NCI-H1092 (cell line): ENCODE results near the gene MGLL.

ENCODE experiments used
- DNase-seq: peaks from one replicate; lab custom pipeline; 2025; lab: John Stamatoyannopoulos, UW

Gene MGLL

DNA sequence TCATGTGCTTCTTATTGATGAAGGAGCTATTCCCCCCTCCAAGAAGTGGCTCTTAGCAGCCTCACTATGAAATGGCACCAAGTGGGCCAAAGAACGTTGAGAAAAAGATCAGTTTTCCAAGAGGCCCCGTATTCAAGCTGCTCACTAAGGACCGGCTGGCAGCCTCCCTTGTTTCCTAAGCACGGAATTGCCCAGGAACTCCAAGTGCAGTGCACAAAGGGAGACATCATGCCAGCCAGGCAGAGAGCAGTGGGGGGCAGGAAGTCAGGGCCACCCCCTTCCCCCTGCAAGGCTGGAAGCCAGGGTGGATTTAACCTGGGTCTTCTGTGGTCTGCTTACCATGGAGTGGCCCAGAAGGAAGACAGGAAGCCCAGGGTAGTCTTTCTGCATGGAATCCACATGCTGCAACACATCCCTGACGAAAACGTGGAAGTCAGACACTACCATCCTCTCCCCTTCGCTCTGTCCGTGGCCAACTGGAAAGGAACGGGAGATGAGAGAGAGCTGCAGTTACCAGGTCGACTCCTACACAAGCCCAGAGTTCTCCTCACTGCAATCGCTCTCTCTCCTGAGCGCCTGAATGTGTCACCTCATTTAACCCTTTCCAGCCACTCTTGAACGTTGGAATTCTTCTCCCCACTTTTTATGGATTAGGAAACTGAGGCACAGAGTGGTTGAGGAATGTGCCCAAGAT is 100.1 kb downstream of the MGLL start:
- peak; percentile 57 for DNase-seq

DNA sequence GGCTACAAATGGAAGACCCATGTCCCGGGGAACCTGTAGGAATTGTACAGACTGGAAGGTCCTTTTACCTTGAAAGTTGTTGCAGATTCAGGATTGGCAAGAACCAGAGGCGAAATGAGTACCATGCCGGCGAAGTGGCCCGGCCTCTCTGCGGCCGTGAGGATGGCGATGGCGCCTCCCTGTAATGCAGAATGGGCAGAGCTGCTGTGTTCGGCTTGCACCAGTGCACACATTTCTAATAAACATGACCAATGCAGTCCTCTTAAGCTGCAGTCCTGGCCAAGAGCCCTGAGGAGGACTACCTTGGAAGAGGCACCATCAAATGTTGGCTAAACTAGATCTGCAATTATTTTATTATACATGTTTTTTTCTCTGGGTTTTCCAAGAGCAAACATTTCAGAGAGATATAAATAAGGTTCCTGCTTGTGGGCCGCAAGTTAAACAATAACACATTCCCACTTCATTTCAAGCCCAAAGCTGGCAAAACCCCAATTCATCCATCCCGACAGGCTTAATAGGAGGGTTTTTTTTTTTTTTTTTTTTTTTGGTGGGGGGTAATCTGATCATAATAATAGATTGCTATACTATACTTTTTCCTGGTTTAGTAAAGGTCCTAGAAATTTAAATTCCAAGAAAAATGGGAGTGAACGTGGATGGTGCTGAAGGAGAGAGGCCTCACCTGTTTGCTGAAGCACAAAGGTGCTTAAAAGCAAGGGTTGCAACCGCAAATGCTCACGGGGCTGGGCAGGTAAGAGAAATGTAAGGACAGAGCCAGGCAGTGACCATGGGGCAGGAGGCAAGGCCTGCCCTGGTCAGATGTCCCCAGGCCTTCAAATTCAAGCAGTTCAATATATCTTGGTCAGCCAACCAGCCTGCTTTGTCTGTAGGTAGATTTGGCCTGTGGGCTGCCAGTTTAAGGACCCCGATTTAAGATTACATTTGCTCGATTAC is 101.1 kb downstream of the MGLL start:
- DNase-seq = peak; percentile 60

DNA sequence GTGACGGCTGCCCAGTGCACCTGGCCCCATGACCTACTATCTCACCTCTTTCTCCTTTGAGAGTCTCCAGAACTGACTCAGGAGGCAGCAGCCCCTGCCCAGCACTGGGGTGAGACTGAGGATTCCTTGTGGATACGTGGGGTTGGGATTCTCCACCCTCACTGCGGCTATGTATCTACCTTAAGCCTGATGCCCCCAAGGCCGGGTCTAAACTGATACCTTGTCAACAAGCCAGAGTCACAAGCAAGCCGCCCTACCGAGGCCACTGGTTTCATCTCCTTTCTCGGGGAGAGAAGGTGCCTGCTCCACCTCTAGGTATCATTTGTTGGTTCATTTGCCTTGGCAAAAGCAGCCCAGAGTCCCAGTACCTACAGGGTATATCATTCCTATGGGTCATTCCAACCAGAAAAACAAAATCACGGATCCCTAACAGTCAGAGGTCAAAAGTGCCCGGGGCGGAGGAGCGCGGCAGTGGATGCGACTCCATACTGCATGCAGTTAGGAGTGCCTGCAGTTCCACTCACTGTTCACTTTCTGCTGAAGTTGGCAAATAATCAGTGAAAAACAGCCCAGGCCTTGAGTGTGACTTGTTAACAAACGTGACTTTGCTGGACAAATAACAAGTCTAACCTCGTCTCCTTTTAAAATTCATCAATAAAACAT is 102.0 kb downstream of the MGLL start:
- DNase-seq = no peak

DNA sequence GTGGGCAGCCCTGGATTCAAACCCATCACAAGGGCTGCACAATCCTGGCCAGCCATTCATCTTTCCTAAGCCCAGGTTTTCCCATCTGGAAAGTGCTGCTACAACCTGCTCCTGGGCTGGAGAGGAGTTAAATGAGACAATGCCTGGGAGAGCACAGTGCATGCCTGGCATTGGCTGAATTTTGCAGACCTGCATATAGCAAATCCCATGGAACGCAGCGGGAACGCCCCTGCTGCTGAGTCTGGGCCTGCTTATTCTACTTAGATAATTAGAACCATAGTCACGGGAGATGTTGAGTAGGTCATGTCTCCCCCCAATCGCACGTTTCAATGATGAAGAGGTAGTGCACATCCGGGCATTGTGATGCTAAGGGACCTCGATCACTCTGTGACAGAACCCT is 102.9 kb downstream of the MGLL start:
- no peak for DNase-seq

DNA sequence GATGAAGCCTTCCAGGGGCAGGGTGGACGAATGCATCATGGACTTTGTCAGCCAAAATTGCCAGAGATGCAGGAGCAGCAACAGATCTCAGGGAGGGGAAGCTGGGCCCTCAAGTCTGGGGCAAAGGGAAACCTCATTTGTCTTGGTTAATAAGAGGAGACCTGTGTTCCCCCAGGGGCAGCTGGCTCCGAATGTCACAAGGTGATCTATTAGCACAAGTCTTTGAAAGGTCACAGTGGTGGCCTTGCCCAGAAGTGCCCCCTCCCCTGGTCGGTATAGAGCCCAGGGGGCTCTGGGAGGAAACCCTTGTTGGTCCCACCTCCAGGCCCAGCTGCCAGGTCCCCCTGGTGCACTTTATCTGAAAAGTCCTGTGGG is 103.4 kb downstream of the MGLL start:
- DNase-seq = no peak

DNA sequence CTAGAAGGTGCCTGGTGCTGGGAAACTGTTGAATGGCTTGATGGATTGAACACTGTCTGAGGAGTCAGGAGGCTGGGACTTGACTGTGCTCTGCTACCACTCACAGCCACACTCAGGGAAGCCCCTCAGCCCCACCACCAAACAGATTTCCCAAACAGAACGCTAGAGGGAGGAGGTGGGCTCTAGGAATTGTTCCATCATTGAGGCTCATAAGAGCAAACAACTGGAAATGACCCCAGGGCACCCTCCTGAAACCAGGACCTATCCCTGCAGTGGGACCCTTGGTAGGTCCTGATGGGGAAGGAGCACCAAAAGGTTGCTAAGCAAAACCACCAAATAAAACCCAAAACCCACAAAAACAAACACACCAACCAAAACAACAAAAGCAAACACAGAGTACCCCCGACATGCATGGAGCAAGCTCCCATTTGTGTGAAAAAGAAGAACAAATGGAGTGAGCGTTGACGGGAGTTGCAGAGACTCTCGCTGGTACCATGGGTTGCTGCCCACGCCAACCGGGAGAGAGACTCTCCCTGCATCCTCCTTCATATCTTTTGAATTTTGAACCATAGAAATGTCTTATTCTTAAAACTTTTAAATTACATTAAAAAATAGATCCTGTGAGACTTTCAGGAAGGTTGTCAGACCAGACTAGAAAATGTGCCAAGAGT is 103.9 kb downstream of the MGLL start:
- DNase-seq = no peak

DNA sequence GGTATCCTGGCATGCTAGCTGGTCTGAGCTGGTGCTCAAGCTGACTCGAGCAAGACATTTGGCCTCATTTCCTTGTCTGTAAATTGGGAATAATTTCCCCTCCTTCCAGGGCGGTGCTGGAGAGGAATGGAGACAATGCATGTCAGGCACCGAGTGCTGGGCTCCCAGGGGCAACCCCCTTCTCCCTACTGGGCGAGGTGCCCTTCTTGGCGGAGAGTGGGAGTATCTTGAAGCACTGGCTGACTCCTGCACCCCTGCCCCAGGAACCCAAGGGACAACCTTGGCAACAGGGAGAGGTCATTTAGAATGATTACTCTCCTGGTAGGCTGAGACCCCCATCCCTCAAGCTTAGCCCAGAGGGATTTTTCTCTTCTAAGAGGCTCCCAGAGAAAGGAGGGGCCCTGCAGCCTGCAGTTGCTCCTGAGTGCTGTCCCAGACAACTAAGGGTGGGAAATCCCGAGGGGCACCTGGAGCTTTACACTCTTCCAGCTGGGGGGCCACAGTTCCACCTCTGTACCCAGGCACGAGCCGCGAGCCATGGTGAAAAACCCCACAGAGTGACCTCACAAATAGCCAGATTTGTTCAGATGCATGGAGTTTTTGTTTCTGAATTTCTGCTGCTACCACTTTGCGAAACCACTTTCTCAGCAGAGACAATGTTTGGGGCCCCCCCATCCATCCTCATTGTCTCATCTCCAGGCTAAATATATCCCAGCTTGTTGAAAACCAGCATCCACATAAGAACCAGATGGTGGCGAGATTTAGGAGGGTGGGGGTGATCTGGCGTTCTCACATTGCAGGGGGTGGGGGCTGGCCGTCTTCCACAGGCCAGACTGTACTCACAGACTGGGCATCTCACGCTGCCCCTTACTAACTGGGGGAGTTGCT is 104.7 kb downstream of the MGLL start:
- no peak for DNase-seq

DNA sequence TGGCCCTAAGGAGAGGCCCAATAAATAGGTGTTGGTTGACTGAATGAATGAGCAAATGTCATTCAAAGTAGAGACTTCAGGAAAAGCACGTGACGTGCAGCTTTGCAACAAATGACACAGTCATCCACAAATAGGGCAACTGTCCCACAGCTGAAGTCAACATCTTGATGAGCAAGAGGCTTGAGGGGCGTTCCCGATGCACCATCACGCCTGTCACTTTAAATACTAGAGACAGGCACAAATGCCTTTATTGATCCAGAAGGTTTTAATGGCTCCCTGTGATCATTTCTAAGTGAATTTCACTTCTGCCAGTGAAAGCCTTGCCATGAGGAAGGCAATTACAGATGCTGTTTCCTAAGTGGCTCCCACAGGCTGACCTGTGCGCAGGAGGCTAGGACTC is 105.9 kb downstream of the MGLL start:
- no peak for DNase-seq

DNA sequence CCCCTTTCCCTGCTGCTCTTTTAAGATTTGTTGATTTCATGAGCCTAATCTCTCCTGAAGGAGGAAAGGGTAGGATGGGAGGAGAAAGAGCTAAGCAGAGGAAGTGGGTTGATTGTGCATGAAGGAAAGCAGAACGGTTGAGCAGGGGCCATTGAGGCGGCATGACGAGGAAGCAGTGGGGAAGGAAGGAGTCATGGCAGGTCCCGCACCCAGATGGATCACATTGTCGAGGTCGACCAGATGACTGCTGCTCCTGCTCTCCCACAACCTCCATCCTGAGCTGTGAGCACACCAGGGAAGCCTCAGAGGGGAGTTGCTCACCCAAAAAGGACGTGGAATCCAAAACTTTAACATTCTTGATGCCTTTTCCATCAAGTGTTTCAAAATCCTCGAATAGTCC is 106.8 kb downstream of the MGLL start:
- DNase-seq = no peak

DNA sequence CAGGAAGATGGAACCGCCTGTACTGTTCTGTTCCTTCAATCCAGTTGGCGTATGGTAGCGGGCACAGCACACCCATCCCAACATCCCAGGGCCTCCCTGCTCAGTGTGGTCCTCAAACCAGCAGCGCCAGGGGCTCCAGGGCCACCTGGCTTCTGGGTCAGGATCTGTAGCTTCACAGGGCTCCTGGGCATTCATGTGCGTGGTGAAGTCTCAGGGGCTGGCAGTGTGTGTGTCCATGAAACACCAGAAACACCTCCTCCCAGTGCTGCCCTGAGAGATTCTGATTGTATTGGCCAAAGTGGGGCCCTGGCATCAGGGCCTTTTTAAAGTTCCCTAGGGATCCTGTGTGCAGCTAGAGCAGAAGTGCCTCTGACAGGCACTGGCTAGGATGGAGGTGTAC is 107.4 kb downstream of the MGLL start:
- no peak for DNase-seq

DNA sequence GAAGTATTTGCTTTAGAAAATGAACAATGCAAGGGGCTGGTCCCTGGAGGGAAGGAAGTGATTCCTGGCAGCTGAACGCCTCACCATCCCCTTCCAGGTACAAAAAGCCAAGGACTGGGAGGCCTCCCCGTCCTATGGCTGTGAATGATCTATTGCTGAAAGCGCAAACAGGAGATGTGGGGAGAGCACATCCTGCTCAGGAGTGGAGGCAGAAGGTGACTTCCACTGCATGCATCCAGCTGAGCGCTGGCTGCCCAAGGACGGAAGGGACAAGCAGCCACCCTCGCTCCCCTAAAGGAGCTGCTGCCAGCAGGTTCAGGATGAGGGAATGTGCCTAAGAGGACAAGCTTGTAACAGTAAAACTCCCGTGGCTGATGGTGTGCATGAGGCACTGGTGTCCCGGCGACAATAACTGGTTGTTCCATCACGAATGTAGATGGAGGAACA is 108.2 kb downstream of the MGLL start:
- peak; percentile 46 for DNase-seq

DNA sequence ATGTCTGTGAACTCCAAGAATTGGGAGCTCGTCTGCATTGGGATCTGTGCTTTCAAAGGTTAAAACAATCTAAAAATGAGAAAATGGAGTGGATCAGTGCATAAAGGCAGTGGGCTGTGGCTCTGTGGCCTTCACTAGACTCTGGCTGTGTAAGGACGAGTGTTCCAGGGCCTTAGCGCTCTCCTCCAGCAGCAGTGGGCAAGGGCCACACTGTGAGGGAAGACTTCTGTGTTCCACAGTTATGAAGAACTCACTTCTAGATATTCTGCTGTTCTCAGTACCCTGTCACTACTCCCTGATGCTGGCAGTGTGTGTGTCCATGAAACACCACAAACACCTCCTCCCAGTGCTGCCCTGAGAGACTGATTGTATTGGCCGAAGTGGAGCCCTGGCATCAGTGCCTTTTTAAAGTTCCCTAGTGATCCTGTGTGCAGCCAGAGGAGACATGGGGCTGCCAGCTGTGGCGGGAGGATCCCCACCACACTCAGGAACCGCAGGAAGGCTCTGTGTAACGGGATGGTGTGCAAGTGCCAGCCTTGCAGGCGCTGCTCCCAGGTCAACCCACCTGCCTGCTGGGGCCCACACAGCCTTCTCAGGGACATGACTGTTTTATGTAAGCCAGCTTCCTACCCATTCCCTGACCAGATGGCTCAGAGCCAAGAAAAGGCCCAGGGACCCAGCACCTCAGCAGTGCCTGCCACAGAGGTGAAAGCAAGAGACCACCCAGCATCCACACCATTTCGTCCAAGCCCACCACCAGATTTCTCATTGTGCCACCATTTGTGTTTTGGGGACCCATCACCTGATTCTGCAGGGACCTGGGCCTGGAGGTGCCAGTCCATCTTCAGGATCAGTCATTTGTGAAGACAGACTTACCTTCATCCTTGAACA is 109.2 kb downstream of the MGLL start:
- peak; percentile 49 for DNase-seq

DNA sequence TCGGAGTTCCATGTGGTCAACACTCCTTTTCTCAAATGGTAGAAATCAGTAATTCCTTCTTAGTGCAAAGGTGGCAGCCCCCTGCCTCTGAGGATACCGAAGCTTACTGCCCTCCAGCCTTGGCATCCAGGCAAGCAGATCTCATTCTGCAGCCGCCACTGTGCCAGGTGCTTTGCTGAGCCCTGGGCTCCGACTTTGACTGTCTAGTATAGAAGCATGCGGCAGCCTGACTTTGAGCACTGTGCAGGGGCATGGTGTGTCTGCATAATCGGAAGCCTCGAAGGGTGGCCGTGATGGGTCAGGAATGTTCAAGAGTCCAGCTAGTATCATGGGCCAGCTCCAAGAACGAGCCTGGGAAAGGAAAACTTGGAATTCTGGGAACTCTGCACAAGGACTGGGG is 109.9 kb downstream of the MGLL start:
- DNase-seq = no peak

DNA sequence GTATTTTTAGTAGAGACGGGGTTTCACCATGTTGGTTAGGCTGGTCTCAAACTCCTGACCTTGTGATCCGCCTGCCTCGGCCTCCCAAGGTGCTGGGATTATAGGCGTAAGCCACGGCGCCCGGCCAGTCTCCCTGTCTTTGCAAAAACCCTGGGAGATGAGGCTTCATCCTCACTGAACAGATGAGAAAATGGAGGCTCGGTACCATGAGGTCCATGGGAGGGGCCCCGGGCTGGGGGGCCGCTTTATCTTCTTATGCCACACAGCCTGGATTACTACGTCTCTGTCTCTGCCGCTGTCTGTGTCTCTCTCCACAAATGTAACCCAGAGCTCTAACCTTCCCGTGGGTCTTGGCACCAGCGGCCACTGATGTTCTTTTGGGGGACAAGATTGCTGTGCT is 110.4 kb downstream of the MGLL start:
- DNase-seq = no peak

DNA sequence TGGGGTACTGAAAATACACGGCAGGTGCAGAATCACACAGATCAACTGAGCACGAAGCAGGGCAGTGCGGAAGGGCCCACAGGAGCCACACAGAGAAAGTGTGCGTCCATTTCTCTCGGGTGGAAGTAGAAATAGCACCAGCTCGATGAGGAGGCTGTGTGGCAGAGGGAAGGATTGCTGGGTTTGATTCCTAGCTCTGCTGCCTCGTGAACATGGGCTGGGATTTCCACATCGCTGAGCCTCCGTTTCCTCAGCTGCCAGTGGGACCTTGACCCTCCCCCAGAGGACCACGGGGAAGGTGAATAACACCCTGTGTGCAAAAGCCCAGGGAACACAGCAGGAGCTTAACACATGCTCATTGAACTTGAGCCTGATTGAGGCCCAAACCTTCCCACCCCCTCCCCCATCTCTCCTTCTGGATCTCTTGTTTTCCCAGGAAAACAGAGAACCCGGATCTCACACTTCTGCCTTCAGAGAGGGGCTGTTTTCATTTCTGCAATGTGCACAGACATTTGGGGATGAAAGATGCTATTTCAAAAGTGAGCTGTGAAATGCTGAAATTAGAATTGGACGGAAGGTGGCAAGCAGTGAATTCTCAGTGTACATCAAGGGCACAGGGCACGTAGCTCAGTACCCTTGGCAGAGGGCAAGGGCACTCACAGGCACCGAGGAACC is 111.2 kb downstream of the MGLL start:
- no peak for DNase-seq

DNA sequence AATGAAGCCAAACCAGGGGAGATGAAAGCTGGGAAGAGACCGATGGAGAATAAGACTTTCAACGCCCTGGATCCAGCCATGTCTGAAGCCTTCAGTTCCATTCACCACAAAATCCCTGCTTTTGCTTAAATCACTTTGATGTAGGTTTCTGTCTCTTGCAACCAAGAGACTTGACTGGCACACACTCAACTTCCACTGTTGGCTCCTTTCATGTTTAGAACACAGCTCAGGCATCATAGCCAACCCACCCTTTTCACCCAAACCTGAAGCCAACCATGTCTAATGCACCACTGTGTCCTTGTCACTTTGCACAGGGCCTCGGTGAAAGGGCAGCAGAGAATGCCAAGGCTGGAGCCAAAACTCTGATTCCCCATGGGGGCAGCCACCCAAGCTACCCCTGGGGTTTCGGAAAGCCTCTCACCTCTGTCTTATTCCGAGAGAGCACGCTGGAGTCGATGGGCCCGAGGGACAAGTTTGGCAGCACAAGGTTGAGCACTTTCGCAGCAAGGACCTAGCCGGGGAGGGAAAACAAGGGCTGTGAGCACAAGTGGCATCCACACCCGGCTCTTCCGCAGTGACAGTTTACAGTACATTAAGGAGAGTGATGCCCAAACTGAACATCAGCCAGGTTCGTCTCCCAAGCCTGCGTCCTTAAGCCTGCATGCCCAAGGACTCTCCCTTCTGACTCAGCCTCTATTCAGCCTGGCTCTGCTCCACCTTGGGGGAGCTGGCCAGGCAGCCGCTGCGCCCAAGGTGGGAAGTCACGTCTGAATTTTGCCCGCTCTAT is 112.0 kb downstream of the MGLL start:
- DNase-seq = no peak

DNA sequence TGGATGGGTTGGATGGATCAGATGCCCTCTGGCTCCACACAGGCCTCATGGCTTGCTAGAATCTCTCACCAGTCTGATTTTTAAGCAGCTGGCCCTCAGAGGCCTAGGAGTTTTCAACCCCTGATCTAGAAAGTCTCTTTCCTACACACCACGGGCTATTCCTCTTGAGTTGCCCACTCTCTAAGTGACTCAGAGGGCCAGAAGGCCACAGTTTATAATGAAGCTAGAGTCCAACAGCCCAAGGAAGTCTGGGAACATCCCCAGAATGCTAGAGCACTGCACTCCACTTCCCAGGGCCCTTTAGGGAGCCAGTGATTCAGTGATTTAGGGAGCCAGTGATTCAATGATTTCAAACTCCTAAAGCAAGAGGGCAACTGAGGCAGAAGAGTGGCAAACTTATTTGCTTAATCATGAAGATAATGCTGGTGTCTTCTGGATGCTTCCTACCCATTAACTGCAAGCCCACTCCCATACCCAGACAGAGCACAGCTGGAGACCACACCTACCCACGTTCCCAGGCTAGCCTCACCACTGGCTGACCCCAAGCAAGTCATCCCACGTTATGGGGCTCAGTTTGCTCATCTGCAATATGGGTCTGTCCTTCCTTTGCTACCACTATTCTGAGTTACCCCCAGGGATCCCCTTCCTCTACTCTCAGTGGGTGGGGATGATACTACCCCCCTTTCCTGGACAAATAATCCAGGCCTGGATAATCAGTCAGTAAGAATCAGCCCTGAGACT is 112.8 kb downstream of the MGLL start:
- no peak for DNase-seq

DNA sequence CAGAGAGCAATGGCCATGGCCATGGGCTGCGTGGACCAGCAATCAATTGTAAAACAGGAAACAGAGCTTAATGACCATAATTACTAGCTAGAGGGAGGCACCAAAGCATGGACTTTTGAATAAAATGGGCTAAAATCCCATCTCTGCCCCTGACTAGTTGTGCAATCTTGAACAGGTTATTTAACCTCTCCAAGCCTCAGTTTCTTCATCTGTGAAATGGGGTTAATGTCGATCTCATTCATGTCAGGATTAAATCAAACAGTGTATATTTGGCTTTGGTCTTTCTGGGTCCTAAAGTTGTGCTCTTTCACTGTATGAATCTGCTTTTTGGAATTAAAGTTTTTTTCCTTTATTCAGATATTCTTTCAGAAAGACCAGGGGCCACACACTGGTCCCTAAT is 113.5 kb downstream of the MGLL start:
- no peak for DNase-seq
